Ascending aorta (tissue), 2 donors: ENCODE data around the gene ANKRD50. TPM values are rescaled to one million over a fixed set of nuclear protein-coding genes. Genes with fewer than 3 reads are reported as not detected.

Experiments
- DNase-seq, 2 donors: peaks; one replicate each; pipeline ENCODE4 v3.0.0-alpha.2; 2019; ENCODE audit warnings: low spot score in 2 of 2
- H3K27ac ChIP-seq, 2 donors: fragments of 200-600 bp; sonication (generic); one replicate each; pipeline ENCODE4 v1.5.1; 2016 to 2017; ENCODE audit warnings: mild to moderate bottlenecking in 1 of 2
- H3K27me3 ChIP-seq: fragments of 200-600 bp; sonication (generic); one replicate; pipeline ENCODE4 v1.5.1; 2017
- H3K36me3 ChIP-seq, 2 donors: fragments of 200-600 bp; sonication (generic); one replicate each; pipeline ENCODE4 v1.5.1; 2016
- H3K4me1 ChIP-seq, 2 donors: fragments of 200-600 bp; sonication (generic); one replicate each; pipeline ENCODE4 v1.5.1; 2016 to 2017; ENCODE audit warnings: mild to moderate bottlenecking in 1 of 2
- H3K4me3 ChIP-seq, 2 donors: fragments of 200-600 bp; sonication (generic); one replicate each; pipeline ENCODE4 v1.5.1; 2016 to 2017; ENCODE audit warnings: mild to moderate bottlenecking in 1 of 2
- H3K9me3 ChIP-seq, 2 donors: fragments of 200-600 bp; sonication (generic); one replicate each; pipeline ENCODE4 v1.5.1; 2016
- CTCF ChIP-seq, 3 experiments: fragments of 200-600 bp in 2 of 3; fragments of 450-650 bp in 1 of 3; sonication (generic) in 2 of 3; IDR thresholded peaks; one replicate each; pipeline ENCODE4 v1.5.1; 2016 to 2019; ENCODE audit warnings: antibody characterized with exemption in 3 of 3, mild to moderate bottlenecking in 1 of 3, moderate library complexity in 1 of 3
- intact Hi-C: fragments of 100-400 bp; cut with DNase I; formaldehyde crosslinking; loops from one replicate; pipeline ENCODE4 v1.15.1; 2023
- total RNA-seq: library from RNA; depleted of rRNA; stranded (reverse); fragments of >200 nt; gene quantifications from one replicate; pipeline ENCODE4 v1.1.0, GENCODE V29; 2016

Gene ANKRD50
- total RNA-seq, 1 donor from 2014 or later: 26.9 TPM

- peaks cover 0 to 2% of the 10 kb centered on the region in 2 donors for H3K4me1 ChIP-seq
- no peak overlapping the region for H3K4me3 ChIP-seq
- no peaks in the 10 kb centered on the region for H3K9me3 ChIP-seq
- H3K27ac ChIP-seq: no peak overlapping the region
- intact Hi-C loops: no loop called here
- no peak for DNase-seq
- no peak for TF ChIP-seq CTCF (IDR thresholded peaks at IDR 0.05)
- no peaks in the 10 kb centered on the region for H3K27me3 ChIP-seq
- no peaks in the 10 kb centered on the region for H3K36me3 ChIP-seq
These were observed 30.1 kb downstream of the ANKRD50 start for GRCh38 chr4:124682384-124682783.

- no peak for DNase-seq
- H3K9me3 ChIP-seq: no peaks in the 10 kb centered on the region
- no peak for TF ChIP-seq CTCF (IDR thresholded peaks at IDR 0.05)
- H3K4me3 ChIP-seq: no peak overlapping the region
- no peaks in the 10 kb centered on the region for H3K27me3 ChIP-seq
- intact Hi-C loops: no loop called here
- H3K4me1 ChIP-seq: no peaks in the 10 kb centered on the region
- no peak overlapping the region for H3K27ac ChIP-seq
- H3K36me3 ChIP-seq: peaks cover 16 to 22% of the 10 kb centered on the region in 2 donors
These were observed 46.0 kb downstream of the ANKRD50 start for GRCh38 chr4:124666496-124666895.

GRCh38 chr4:124658795-124659194 lies 53.7 kb downstream of the ANKRD50 start:
- Histone ChIP-seq H3K27ac (no peak overlapping the region), H3K36me3 (no peaks in the 10 kb centered on the region), H3K27me3 (no peaks in the 10 kb centered on the region), H3K4me1 (no peaks in the 10 kb centered on the region), H3K4me3 (no peak overlapping the region), H3K9me3 (no peaks in the 10 kb centered on the region)
- DNase-seq: no peak
- intact Hi-C loops: no loop called here
- no peak for TF ChIP-seq CTCF (IDR thresholded peaks at IDR 0.05)

GRCh38 chr4:124650614-124651013 lies 61.9 kb downstream of the ANKRD50 start:
- intact Hi-C loops: no loop called here
- Histone ChIP-seq H3K4me1 (no peaks in the 10 kb centered on the region), H3K4me3 (no peak overlapping the region), H3K27ac (no peak overlapping the region), H3K36me3 (no peaks in the 10 kb centered on the region), H3K9me3 (no peaks in the 10 kb centered on the region), H3K27me3 (no peaks in the 10 kb centered on the region)
- no peak for DNase-seq
- TF ChIP-seq CTCF (IDR thresholded peaks at IDR 0.05): no peak

- Histone ChIP-seq H3K36me3 (no peaks in the 10 kb centered on the region), H3K4me1 (no peaks in the 10 kb centered on the region), H3K9me3 (no peaks in the 10 kb centered on the region), H3K27me3 (no peaks in the 10 kb centered on the region), H3K27ac (no peak overlapping the region), H3K4me3 (no peak overlapping the region)
- no peak for DNase-seq
- intact Hi-C loops: no loop called here
- no peak for TF ChIP-seq CTCF (IDR thresholded peaks at IDR 0.05)
These were observed 64.9 kb downstream of the ANKRD50 start for GRCh38 chr4:124647599-124647998.

GRCh38 chr4:124644621-124645020 lies 67.9 kb downstream of the ANKRD50 start:
- no peaks in the 10 kb centered on the region for H3K27me3 ChIP-seq
- TF ChIP-seq CTCF (IDR thresholded peaks at IDR 0.05): no peak
- no peak for DNase-seq
- no peaks in the 10 kb centered on the region for H3K36me3 ChIP-seq
- no peaks in the 10 kb centered on the region for H3K9me3 ChIP-seq
- H3K4me3 ChIP-seq: no peak overlapping the region
- no peaks in the 10 kb centered on the region for H3K4me1 ChIP-seq
- intact Hi-C loops: no loop called here
- no peak overlapping the region for H3K27ac ChIP-seq
